Lower lobe of right lung (tissue), 2 donors: Measurements from ENCODE around the gene APOA4. TPM values are rescaled to one million over a fixed set of nuclear protein-coding genes. Genes with fewer than 3 reads are reported as not detected.
A peak's percentile ranks its signal among the peaks of the same experiment; 100 is the strongest.

ENCODE experiments used
- ATAC-seq, 2 donors: fragments of 200-7000 bp; cut with Tn5 transposase; one replicate each; pipeline ENCODE4 v1.9.1; 2020 to 2022; ENCODE audit warnings: mild to moderate bottlenecking in 2 of 2, moderate library complexity in 2 of 2
- DNase-seq: peaks from one replicate; pipeline ENCODE4 v3.0.0-alpha.2; 2020
- H3K27ac ChIP-seq: fragments of 200-600 bp; one replicate; pipeline ENCODE4 v1.8.0; 2022
- H3K27me3 ChIP-seq: fragments of 200-600 bp; one replicate; pipeline ENCODE4 v1.8.0; 2022; ENCODE audit warnings: low read depth
- H3K36me3 ChIP-seq: fragments of 200-600 bp; one replicate; pipeline ENCODE4 v1.8.0; 2022; ENCODE audit warnings: mild to moderate bottlenecking
- H3K4me1 ChIP-seq: fragments of 200-600 bp; one replicate; pipeline ENCODE4 v1.8.0; 2022
- H3K4me3 ChIP-seq: fragments of 200-600 bp; one replicate; pipeline ENCODE4 v1.8.0; 2022; ENCODE audit warnings: mild to moderate bottlenecking
- H3K9me3 ChIP-seq: fragments of 200-600 bp; one replicate; pipeline ENCODE4 v1.8.0; 2022
- CTCF ChIP-seq: fragments of 200-600 bp; IDR thresholded peaks from one replicate; pipeline ENCODE4 v1.8.0; 2022; ENCODE audit warnings: antibody characterized with exemption, mild to moderate bottlenecking
- intact Hi-C: fragments of 100-400 bp; cut with DNase I; formaldehyde crosslinking; loops from one replicate; pipeline ENCODE4 v1.11.0; 2022
- total RNA-seq: library from RNA; stranded (reverse); fragmentation: NEBNext Ultra II Directional; extraction: Animal tissue kit (Norgen Biotek cat#: 25700); gene quantifications from one replicate; pipeline ENCODE4 v1.2.1, GENCODE V29; 2021
- donor health status: DM: no; HTN: yes; CAD: no; lungs with severe emphysema.

APOA4 gene
- total RNA-seq, 1 donor from 2014 or later = not detected

- H3K4me1 ChIP-seq = peaks cover 24% of the 10 kb centered on the region
- TF ChIP-seq CTCF = no peak
- peak overlapping the region; percentile 93 for H3K27ac ChIP-seq
- no peaks in the 10 kb centered on the region for H3K9me3 ChIP-seq
- DNase-seq (no peak), ATAC-seq (no peak)
- H3K4me3 ChIP-seq = peak overlapping the region; percentile 76
- intact Hi-C loops = no loop called here
- no peaks in the 10 kb centered on the region for H3K27me3 ChIP-seq
- peaks cover 37% of the 10 kb centered on the region for H3K36me3 ChIP-seq
These were observed 51.2 kb downstream of the APOA4 start for GRCh38 chr11:116771935-116772334.

Other genes with a start within 250 kb of the APOA4 start
- 15.8 TPM for gene BUD13, start 50.3 kb downstream of the APOA4 start, total RNA-seq
- 35.4 TPM for gene ZPR1, start 35.3 kb downstream of the APOA4 start, total RNA-seq
- gene APOA5, start 31.4 kb downstream of the APOA4 start, total RNA-seq = 0.41 TPM
- not detected for gene APOC3, start 6.6 kb upstream of the APOA4 start, total RNA-seq
- 3.7 TPM for gene APOA1, start 14.3 kb upstream of the APOA4 start, total RNA-seq